ENCODE measurements around the gene FNDC3B. TPM values are rescaled to one million over a fixed set of nuclear protein-coding genes. Genes with fewer than 3 reads are reported as not detected.

Gene FNDC3B
- total and polyA plus RNA-seq, 9 of the 15 experiments (the other 6 are each of a cell fraction or from before 2014, with no cell fraction given): 7.0 to 35.8 (median 16.2) TPM

GRCh38 chr3:172279974-172280373 lies 240.6 kb downstream of the FNDC3B start:
- ATAC-seq (no peak), DNase-seq (ENCODE audit: extremely low read depth in 1 of 4, low spot score in 3 of 4) (no peak), FAIRE-seq (no peak)
- ChIA-PET CTCF (ENCODE audit: low intra/inter-chr PET ratio) (no interaction called here), POLR2A (interaction anchor here (0.9 to 1.0 kb wide), 2 partner anchors 10 to 446 kb away, joined by 3 read pairs; no protein-coding TSS in a partner anchor)
- no peaks in the 10 kb centered on the region for H3K27me3 ChIP-seq (ENCODE audit: control insufficient read depth in 2 of 2, insufficient read depth in 2 of 2, low read length in 2 of 2)
- no peak overlapping the region for H2AFZ ChIP-seq (ENCODE audit: low read depth, low read length)
- H3K79me2 ChIP-seq (ENCODE audit: control insufficient read depth, insufficient read depth, low read length): peaks cover 2% of the 10 kb centered on the region; the same call in 1 of the 3 replicates
- H3K9ac ChIP-seq (ENCODE audit: insufficient read depth in 1 of 2, low read depth in 2 of 2, low read length in 2 of 2): no peak overlapping the region
- H3K4me1 ChIP-seq (replicated peaks in 1 of 2; ENCODE audit: control insufficient read depth in 2 of 2, insufficient read depth in 2 of 2, low read length in 2 of 2): peaks cover 0 to 5% of the 10 kb centered on the region in 2 experiments; a peak in 1 of 5 replicates
- TF ChIP-seq, protein P1, sequence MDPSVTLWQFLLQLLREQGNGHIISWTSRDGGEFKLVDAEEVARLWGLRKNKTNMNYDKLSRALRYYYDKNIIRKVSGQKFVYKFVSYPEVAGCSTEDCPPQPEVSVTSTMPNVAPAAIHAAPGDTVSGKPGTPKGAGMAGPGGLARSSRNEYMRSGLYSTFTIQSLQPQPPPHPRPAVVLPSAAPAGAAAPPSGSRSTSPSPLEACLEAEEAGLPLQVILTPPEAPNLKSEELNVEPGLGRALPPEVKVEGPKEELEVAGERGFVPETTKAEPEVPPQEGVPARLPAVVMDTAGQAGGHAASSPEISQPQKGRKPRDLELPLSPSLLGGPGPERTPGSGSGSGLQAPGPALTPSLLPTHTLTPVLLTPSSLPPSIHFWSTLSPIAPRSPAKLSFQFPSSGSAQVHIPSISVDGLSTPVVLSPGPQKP (CRISPR knock-in tag; IDR thresholded peaks at IDR 0.05): no peak
- TF ChIP-seq, protein P2, sequence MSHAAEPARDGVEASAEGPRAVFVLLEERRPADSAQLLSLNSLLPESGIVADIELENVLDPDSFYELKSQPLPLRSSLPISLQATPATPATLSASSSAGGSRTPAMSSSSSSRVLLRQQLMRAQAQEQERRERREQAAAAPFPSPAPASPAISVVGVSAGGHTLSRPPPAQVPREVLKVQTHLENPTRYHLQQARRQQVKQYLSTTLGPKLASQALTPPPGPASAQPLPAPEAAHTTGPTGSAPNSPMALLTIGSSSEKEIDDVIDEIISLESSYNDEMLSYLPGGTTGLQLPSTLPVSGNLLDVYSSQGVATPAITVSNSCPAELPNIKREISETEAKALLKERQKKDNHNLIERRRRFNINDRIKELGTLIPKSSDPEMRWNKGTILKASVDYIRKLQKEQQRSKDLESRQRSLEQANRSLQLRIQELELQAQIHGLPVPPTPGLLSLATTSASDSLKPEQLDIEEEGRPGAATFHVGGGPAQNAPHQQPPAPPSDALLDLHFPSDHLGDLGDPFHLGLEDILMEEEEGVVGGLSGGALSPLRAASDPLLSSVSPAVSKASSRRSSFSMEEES (CRISPR knock-in tag; IDR thresholded peaks at IDR 0.05): no peak
- no peak for TF ChIP-seq SAFB2 (IDR thresholded peaks at IDR 0.05; ENCODE audit: borderline replicate concordance, low read depth, low read length, severe bottlenecking)
- no peak for TF ChIP-seq KLF1 (tag; IDR thresholded peaks at IDR 0.05)
- TF ChIP-seq SMC3 (conservative IDR thresholded peaks at IDR 0.05; ENCODE audit: insufficient read depth, low read depth, low read length): no peak
- no peak for TF ChIP-seq MEIS2 (IDR thresholded peaks at IDR 0.05; ENCODE audit: partially characterized antibody)
- no peak for TF ChIP-seq HMG20A (CRISPR knock-in tag; conservative IDR thresholded peaks at IDR 0.05)
- TF ChIP-seq STAT6 (CRISPR knock-in tag; IDR thresholded peaks at IDR 0.05): no peak
- H3K27ac ChIP-seq (ENCODE audit: extremely low read depth, low read depth, low read length): no peak overlapping the region
- H3K9me1 ChIP-seq (ENCODE audit: control insufficient read depth, insufficient read depth, low read length): no peaks in the 10 kb centered on the region
- peaks cover 17% of the 10 kb centered on the region for H3K36me3 ChIP-seq (ENCODE audit: control insufficient read depth, insufficient read depth, low read length)
- in situ Hi-C loops (cut with MboI) (no loop called here), intact Hi-C loops (cut with micrococcal nuclease) (no loop called here)
- H3K4me2 ChIP-seq (ENCODE audit: insufficient read depth, low read length): no peak overlapping the region
- no peak overlapping the region for H3K4me3 ChIP-seq
- no peaks in the 10 kb centered on the region for H4K20me1 ChIP-seq (replicated peaks; ENCODE audit: control insufficient read depth, insufficient read depth, low read length)
- BruUV-seq (replicated peaks): no TSS peak
- 83% methylated on average over 8 of the region's 8 CpGs for WGBS (ENCODE audit: insufficient coverage, low coverage, missing lambda C conversion rate)
- no peaks in the 10 kb centered on the region for H3K9me3 ChIP-seq (replicated peaks; ENCODE audit: control insufficient read depth, insufficient read depth, low read depth, low read length)
